ENCODE results near the gene ARHGAP10. TPM values are rescaled to one million over a fixed set of nuclear protein-coding genes. Genes with fewer than 3 reads are reported as not detected.

Gene ARHGAP10
- total RNA-seq, 4 donors from 2014 or later: 26.5 to 117 (median 29.7) TPM

DNA sequence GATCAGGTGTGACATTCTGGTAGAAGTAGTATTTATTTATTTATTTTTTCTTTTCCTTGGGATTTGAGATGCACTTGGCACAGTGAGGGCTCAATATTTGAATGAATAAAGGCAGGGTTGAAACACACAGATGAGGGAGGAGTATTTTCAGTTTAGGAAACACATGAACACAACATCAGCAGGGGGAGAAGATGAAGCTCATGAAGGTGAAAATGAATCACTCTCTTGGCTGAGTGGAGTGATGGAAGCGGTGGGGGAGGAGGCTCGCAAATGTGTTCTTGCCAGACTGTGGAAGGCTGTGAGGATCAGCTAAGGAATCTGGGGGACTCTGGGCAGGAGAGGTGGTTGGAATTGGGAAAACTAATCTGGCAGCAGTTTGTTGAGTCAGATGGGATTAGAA lies 55.3 kb downstream of the ARHGAP10 start:
- peaks cover 16 to 79% (median 38%) of the 10 kb centered on the region in 3 donors for H3K4me1 ChIP-seq
- DNase-seq: no peak

DNA sequence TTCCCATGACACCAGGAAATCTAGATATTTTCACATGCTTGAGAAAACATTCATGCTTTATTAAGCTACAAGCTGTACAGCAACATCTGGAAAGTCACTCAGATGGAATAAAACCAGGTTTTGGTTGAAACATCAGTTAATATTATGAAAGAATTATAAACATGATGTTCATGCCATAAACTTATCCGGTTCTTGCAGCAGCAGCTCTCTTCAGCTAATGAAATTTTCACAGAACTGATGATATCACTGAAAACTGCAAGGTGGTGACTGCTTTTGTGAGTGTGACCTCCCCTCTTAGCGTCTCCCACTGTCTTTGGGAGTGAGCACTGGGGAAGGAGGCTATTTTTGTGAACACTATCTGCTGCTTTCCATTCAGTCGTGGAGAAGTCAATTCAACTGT lies 56.9 kb downstream of the ARHGAP10 start:
- TF ChIP-seq POLR2A (IDR thresholded peaks at IDR 0.05): no peak
- WGBS, 2 donors: 65 to 68% methylated on average over 3 of the region's 3 CpGs
- no peak for DNase-seq
- H3K36me3 ChIP-seq: no peaks in the 10 kb centered on the region
- H3K27me3 ChIP-seq: no peaks in the 10 kb centered on the region
- no peak overlapping the region for H3K4me3 ChIP-seq
- peaks cover 16 to 89% (median 52%) of the 10 kb centered on the region in 3 donors for H3K4me1 ChIP-seq
- H3K27ac ChIP-seq: peak overlapping the region in 3 of 4 donors; percentile 15 to 72 (median 60)
- no peaks in the 10 kb centered on the region for H3K9me3 ChIP-seq
- intact Hi-C loops (cut with DNase I): no loop called here

More for the DNA sequence above, 55.3 kb downstream of the ARHGAP10 start:
- Histone ChIP-seq H3K4me3 (no peak overlapping the region), H3K27me3 (no peaks in the 10 kb centered on the region), H3K9me3 (no peaks in the 10 kb centered on the region), H3K36me3 (no peaks in the 10 kb centered on the region), H3K27ac (peak overlapping the region in 3 of 4 donors; percentile 60 to 76 (median 72))
- TF ChIP-seq, protein P1, sequence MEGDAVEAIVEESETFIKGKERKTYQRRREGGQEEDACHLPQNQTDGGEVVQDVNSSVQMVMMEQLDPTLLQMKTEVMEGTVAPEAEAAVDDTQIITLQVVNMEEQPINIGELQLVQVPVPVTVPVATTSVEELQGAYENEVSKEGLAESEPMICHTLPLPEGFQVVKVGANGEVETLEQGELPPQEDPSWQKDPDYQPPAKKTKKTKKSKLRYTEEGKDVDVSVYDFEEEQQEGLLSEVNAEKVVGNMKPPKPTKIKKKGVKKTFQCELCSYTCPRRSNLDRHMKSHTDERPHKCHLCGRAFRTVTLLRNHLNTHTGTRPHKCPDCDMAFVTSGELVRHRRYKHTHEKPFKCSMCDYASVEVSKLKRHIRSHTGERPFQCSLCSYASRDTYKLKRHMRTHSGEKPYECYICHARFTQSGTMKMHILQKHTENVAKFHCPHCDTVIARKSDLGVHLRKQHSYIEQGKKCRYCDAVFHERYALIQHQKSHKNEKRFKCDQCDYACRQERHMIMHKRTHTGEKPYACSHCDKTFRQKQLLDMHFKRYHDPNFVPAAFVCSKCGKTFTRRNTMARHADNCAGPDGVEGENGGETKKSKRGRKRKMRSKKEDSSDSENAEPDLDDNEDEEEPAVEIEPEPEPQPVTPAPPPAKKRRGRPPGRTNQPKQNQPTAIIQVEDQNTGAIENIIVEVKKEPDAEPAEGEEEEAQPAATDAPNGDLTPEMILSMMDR (IDR thresholded peaks at IDR 0.05): no peak
- no peak for TF ChIP-seq POLR2A (IDR thresholded peaks at IDR 0.05)
- intact Hi-C loops (cut with DNase I): no loop called here
- 61 to 77% methylated on average over 2 of the region's 2 CpGs for WGBS, 2 donors

DNA sequence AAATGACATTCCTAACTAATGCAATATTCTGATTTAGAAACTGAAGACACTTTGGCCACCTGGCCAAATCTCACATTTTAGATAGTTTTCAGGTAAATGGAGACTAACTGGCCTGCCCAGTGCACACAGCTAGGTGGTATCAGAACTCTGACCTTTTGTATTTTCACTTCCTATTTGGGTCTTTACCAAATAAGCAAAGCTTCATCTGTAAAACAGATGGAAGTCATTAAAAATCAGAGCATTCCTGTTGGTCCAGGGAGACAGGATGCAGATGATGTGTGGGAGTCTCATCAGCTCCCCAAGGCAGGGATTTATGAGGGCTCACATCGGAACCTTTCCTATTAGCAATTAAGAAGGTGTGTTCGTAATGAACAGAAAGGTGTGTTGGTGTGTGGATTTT lies 57.7 kb downstream of the ARHGAP10 start:
- Histone ChIP-seq H3K4me3 (no peak overlapping the region), H3K9me3 (no peaks in the 10 kb centered on the region), H3K4me1 (peaks cover 20 to 97% (median 60%) of the 10 kb centered on the region in 3 donors), H3K27ac (peak overlapping the region in 3 of 4 donors; percentile 15 to 72 (median 60)), H3K27me3 (no peaks in the 10 kb centered on the region), H3K36me3 (no peaks in the 10 kb centered on the region)
- WGBS, 2 donors: 54 to 55% methylated on average over 2 of the region's 2 CpGs
- DNase-seq: no peak
- intact Hi-C loops (cut with DNase I): no loop called here
- TF ChIP-seq, protein P1 (IDR thresholded peaks at IDR 0.05): no peak
- TF ChIP-seq POLR2A (IDR thresholded peaks at IDR 0.05): no peak

DNA sequence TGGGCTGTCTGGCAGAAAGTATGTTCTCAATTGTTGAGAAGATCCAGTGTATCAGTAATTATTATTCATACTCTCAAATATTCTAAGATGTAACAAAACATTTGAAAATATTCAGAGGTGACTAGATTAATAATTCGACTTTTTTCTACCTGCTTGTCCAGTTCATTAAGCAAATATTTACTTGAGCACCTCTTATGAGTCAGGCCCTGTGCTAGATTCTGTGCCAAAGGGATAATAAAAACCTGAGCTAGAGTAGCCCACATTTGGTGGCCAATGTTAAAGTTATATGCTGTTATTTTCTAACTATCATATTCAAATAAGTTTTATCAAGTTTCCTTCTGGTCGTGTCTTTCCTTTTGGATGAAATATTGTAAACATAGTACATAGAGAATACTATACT lies 58.5 kb downstream of the ARHGAP10 start:
- Histone ChIP-seq H3K9me3 (no peaks in the 10 kb centered on the region), H3K4me1 (peaks cover 20 to 100% (median 64%) of the 10 kb centered on the region in 3 donors), H3K4me3 (no peak overlapping the region), H3K27me3 (no peaks in the 10 kb centered on the region), H3K36me3 (no peaks in the 10 kb centered on the region), H3K27ac (peak overlapping the region; percentile 3 to 72 (median 37))
- TF ChIP-seq, protein P1 (IDR thresholded peaks at IDR 0.05): no peak
- TF ChIP-seq POLR2A (IDR thresholded peaks at IDR 0.05): no peak
- intact Hi-C loops (cut with DNase I): no loop called here
- DNase-seq: no peak
- WGBS, 2 donors: 47 to 62% methylated on average over 2 of the region's 2 CpGs

DNA sequence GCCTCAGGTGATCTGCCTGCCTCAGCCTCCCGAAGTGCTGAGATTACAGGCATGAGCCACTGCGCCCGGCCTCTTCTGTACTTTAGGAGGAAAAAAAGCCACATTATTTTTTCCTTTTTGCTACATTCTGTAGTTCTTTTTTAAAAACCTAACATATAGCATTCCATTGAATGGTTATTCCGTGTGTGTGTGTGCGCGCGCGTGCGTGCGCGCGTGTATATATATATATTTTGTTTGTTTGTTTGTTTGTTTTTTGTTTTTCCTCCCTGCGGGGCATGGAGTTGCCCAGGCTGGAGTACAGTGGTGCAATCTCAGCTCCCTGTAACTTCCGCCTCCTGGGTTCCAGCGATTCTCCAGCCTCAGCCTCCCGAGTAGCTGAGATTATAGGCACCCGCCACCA lies 59.5 kb downstream of the ARHGAP10 start:
- TF ChIP-seq, protein P1 (IDR thresholded peaks at IDR 0.05): no peak
- TF ChIP-seq POLR2A (IDR thresholded peaks at IDR 0.05): no peak
- no peak for DNase-seq
- peak overlapping the region in 3 of 4 donors; percentile 22 to 72 (median 68) for H3K27ac ChIP-seq
- H3K9me3 ChIP-seq: no peaks in the 10 kb centered on the region
- intact Hi-C loops (cut with DNase I): no loop called here
- no peaks in the 10 kb centered on the region for H3K36me3 ChIP-seq
- 95 to 96% methylated on average over 17 of the region's 17 CpGs for WGBS, 2 donors
- H3K27me3 ChIP-seq: no peaks in the 10 kb centered on the region
- peaks cover 20 to 97% (median 61%) of the 10 kb centered on the region in 3 donors for H3K4me1 ChIP-seq
- no peak overlapping the region for H3K4me3 ChIP-seq

DNA sequence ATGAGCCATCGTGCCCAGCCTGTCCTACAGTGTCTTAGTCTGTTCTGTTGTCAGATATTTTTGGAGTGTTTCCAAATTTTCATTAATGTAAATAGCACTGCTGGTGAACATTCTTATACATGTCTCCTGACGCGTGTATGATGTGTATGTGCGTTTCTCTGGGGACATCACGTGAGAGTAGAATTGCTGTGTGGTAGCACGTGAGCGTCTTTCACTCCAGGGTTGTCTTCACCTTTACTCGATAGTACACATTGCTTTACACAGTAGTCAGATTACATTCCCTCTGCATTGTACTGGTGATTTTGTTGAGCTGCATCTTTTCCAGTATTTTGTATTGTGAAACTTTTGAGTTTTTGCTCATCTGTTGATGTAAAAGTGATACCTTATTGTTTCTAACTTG lies 60.0 kb downstream of the ARHGAP10 start:
- no peaks in the 10 kb centered on the region for H3K36me3 ChIP-seq
- TF ChIP-seq, protein P1 (IDR thresholded peaks at IDR 0.05): no peak
- DNase-seq: no peak
- peak overlapping the region in 3 of 4 donors; percentile 22 to 72 (median 68) for H3K27ac ChIP-seq
- no peaks in the 10 kb centered on the region for H3K9me3 ChIP-seq
- H3K4me1 ChIP-seq: peaks cover 19 to 92% (median 60%) of the 10 kb centered on the region in 3 donors
- WGBS, 2 donors: 87 to 94% methylated on average over 8 of the region's 8 CpGs
- intact Hi-C loops (cut with DNase I): no loop called here
- no peaks in the 10 kb centered on the region for H3K27me3 ChIP-seq
- H3K4me3 ChIP-seq: no peak overlapping the region

All from esophagus squamous epithelium (tissue), 5 donors.